Endothelial cell of umbilical vein (primary cell): ENCODE results near the gene TESK2. TPM values are rescaled to one million over a fixed set of nuclear protein-coding genes. Genes with fewer than 3 reads are reported as not detected.

Experiments
- BruUV-seq: library from RNA; stranded (reverse); fragments of 400-500 nt; replicated peaks from 2 replicates; lab custom pipeline; 2021; lab: Mats Ljungman, UMichigan
- CTCF ChIA-PET: fragments of 300-600, 350-600 bp; sonication (Branson Sonifier 250); formaldehyde crosslinking; loops from one replicate; lab custom pipeline; 2021; ENCODE audit warnings: antibody characterized with exemption, inconsistent platforms; lab: Charles Lee
- POLR2A ChIA-PET: fragments of 300-600, 350-600 bp; sonication (Branson Sonifier 250); formaldehyde crosslinking; loops from one replicate; lab custom pipeline; 2021; ENCODE audit warnings: antibody characterized with exemption, inconsistent platforms; lab: Charles Lee
- DNase-seq: peaks from one replicate; pipeline ENCODE4 v3.0.0-alpha.2; 2011; ENCODE audit warnings: low read depth, low spot score
- FAIRE-seq: peaks from 2 replicates; lab custom pipeline; 2011; peaks lifted over from hg19 to GRCh38; lab: Jason Lieb, UNC
- H2AFZ ChIP-seq: 2 replicates; pipeline ENCODE4 v1.6.0; 2012; ENCODE audit warnings: low read depth, low read length, control low read depth, inconsistent platforms
- H3K27ac ChIP-seq: 2 replicates; pipeline ENCODE4 v1.5.1; 2011; ENCODE audit warnings: low read depth, mild to moderate bottlenecking, control low read depth, low read length, moderate library complexity; ENCODE audit not compliant: insufficient read depth
- H3K27me3 ChIP-seq, 2 experiments: 2 replicates each; pipeline versions ENCODE4 v1.6.0 to v1.6.1; 2011; ENCODE audit warnings: low read length in 2 of 2, mixed read lengths in 1 of 2; ENCODE audit not compliant: control insufficient read depth in 2 of 2, insufficient read depth in 2 of 2
- H3K36me3 ChIP-seq, 2 experiments: 2 replicates in 1 of 2; 3 replicates in 1 of 2; pipeline ENCODE4 v1.5.1; 2011; ENCODE audit warnings: low read length in 2 of 2, mild to moderate bottlenecking in 1 of 2, moderate library complexity in 1 of 2; ENCODE audit not compliant: control insufficient read depth in 2 of 2, insufficient read depth in 2 of 2; ENCODE audit errors: extremely low read depth in 1 of 2
- H3K4me1 ChIP-seq: 3 replicates; pipeline ENCODE4 v1.5.1; 2011; ENCODE audit warnings: mild to moderate bottlenecking, low read length; ENCODE audit not compliant: control insufficient read depth, insufficient read depth; ENCODE audit errors: extremely low read depth
- H3K4me2 ChIP-seq: 2 replicates; pipeline ENCODE4 v1.6.1; 2011; ENCODE audit warnings: low read length, control low read depth, mixed read lengths; ENCODE audit not compliant: insufficient read depth
- H3K4me3 ChIP-seq, 3 experiments: fragments of 200-600 bp in 1 of 3; sonication (generic), shearing (Covaris generic) in 1 of 3; replicated peaks in 1 of 3; 2 replicates each; pipeline ENCODE4 v1.5.1; 2011 to 2016; ENCODE audit warnings: control low read depth in 3 of 3, low read length in 3 of 3, mild to moderate bottlenecking in 2 of 3, inconsistent platforms in 1 of 3, low read depth in 1 of 3, moderate library complexity in 1 of 3; ENCODE audit not compliant: insufficient read depth in 1 of 3
- H3K79me2 ChIP-seq: 2 replicates; pipeline ENCODE4 v1.6.0; 2012; ENCODE audit warnings: low read length, inconsistent platforms; ENCODE audit not compliant: control insufficient read depth, insufficient read depth
- H3K9ac ChIP-seq: replicated peaks from 2 replicates; pipeline ENCODE3; 2011; ENCODE audit warnings: low read length, control low read depth; ENCODE audit not compliant: insufficient read depth; ENCODE audit errors: extremely low read depth
- H3K9me1 ChIP-seq: replicated peaks from 3 replicates; pipeline ENCODE4 v1.6.0; 2011; ENCODE audit warnings: mild to moderate bottlenecking, low read length; ENCODE audit not compliant: control insufficient read depth, insufficient read depth; ENCODE audit errors: extremely low read depth
- H3K9me3 ChIP-seq: replicated peaks from 2 replicates; pipeline ENCODE4 v1.5.1; 2012; ENCODE audit warnings: low read length, inconsistent platforms; ENCODE audit not compliant: control insufficient read depth, insufficient read depth
- H4K20me1 ChIP-seq: replicated peaks from 2 replicates; pipeline ENCODE3; 2011; ENCODE audit warnings: mild to moderate bottlenecking, low read length; ENCODE audit not compliant: control insufficient read depth, insufficient read depth; ENCODE audit errors: extremely low read depth
- EZH2 ChIP-seq: IDR thresholded peaks from 2 replicates; pipeline ENCODE4 v1.6.1; 2012; ENCODE audit warnings: borderline replicate concordance, low read depth, mild to moderate bottlenecking, moderate library complexity, low read length, inconsistent platforms; ENCODE audit not compliant: severe bottlenecking
- FOS ChIP-seq: IDR thresholded peaks from 2 replicates; pipeline ENCODE4 v1.6.1; 2011; ENCODE audit warnings: mild to moderate bottlenecking, low read length, moderate library complexity, borderline replicate concordance; ENCODE audit not compliant: insufficient read depth
- GATA2 ChIP-seq: IDR thresholded peaks from 2 replicates; pipeline ENCODE4 v1.7.0; 2011; ENCODE audit warnings: low read depth, mild to moderate bottlenecking, moderate library complexity, mixed read lengths, low read length; ENCODE audit not compliant: insufficient read length, insufficient read depth
- JUN ChIP-seq: IDR thresholded peaks from 2 replicates; pipeline ENCODE4 v1.6.1; 2011; ENCODE audit warnings: borderline replicate concordance, low read depth; ENCODE audit not compliant: insufficient read length, insufficient read depth
- MYC ChIP-seq: IDR thresholded peaks from one replicate; pipeline ENCODE4 v1.6.1; 2011; ENCODE audit warnings: mild to moderate bottlenecking, low read depth, low read length
- POLR2A ChIP-seq: IDR thresholded peaks from 2 replicates; pipeline ENCODE4 v1.6.1; 2012; ENCODE audit warnings: low read depth, mild to moderate bottlenecking, control low read depth, low read length
- POLR2AphosphoS5 ChIP-seq: IDR thresholded peaks from 2 replicates; pipeline ENCODE4 v1.6.1; 2012; ENCODE audit warnings: low read depth, mild to moderate bottlenecking, control low read depth, low read length, moderate library complexity; ENCODE audit not compliant: insufficient read depth
- dilution Hi-C: fragments of 300-500 bp; cut with MboI; formaldehyde crosslinking; loops from one replicate; pipeline ENCODE4 v1.15.0; 2019; ENCODE audit warnings: low sequenced_read_pairs; ENCODE audit not compliant: extremely low pct_ligation_motif_present
- intact Hi-C: fragments of 100-400 bp; cut with micrococcal nuclease; formaldehyde crosslinking; loops from one replicate; pipeline ENCODE4 v1.10.0; 2022
- polyA plus RNA-seq, 4 experiments: library from polyadenylated mRNA; depleted of rRNA in 3 of 4; stranded (reverse) in 3 of 4; unstranded in 1 of 4; fragments of >200 nt; gene quantifications; 2 replicates each; pipeline versions ENCODE4 v1.2.1 to v1.2.3, GENCODE V29; 2011 to 2012; ENCODE audit warnings: missing spikeins in 1 of 4
- total RNA-seq: library from RNA; stranded (reverse); gene quantifications from 2 replicates; pipeline ENCODE4 v1.2.3, GENCODE V29; 2021
- TF ChIP-seq, protein P1 (sequence below), 2 donors: IDR thresholded peaks; 1 replicate in 1 of 2; 2 replicates in 1 of 2; pipeline ENCODE4 v1.5.1; 2011; ENCODE audit warnings: low read length in 2 of 2, mild to moderate bottlenecking in 2 of 2, moderate library complexity in 2 of 2, control low read depth in 1 of 2, inconsistent platforms in 1 of 2, low read depth in 1 of 2; ENCODE audit not compliant: insufficient read depth in 1 of 2; ENCODE audit errors: extremely low read depth in 1 of 2
- TF ChIP-seq, protein P2 (sequence below): IDR thresholded peaks from 2 replicates; pipeline ENCODE4 v1.6.1; 2011; ENCODE audit not compliant: insufficient read depth, insufficient read length

The TESK2 gene
- total and polyA plus RNA-seq, 2 donors (not counting 3 experiments of a cell fraction or from before 2014, with no cell fraction given) = 2.1 to 2.6 TPM

DNA sequence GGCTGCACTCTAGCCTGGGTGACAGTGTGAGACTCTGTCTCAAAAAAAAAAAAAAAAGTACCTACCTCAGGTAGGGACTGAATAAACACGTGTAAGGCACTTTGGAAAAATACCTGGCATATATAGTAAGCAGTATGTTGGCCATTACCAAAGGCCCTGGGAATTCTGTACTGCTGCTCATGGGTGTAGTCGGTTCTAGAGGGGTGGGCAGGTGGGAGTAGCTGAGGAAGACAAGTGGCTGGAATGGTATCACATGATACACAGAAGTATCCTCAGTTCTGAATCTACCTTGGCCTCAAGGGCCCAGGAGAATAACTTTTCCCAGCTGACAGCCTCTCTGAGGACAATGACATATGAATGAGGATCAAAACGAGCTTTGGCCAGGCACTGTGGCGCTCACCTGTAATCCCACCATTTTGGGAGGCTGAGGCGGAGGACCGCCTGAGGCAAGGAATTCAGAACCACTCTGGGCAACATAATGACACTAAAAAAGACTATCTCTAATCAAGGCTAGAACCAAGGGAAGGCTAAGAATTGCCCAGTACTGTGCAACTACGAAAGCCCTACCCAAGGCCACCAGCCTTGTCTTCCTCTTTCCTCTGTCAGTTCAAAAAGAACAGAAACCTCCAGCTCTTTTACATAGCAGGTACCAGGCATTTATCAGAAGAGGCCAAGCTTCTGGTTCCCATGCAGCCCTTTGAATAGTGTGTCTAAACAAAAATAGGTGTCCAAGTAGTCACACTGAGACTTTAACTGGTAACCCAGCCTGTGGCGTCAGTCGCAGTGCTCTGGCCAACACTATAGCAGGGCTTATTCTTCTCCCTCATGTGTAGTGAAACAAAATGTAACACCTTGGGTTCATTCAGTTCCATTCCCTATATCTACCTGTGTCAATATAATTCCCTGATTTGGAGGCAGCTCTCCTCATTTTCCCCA lies 19.3 kb upstream of the TESK2 start:
- no peak overlapping the region for H3K4me2 ChIP-seq
- no peak overlapping the region for H3K27ac ChIP-seq
- FAIRE-seq (no peak), DNase-seq (no peak)
- H4K20me1 ChIP-seq = no peaks in the 10 kb centered on the region
- H3K9me3 ChIP-seq = no peaks in the 10 kb centered on the region
- TF ChIP-seq, protein P1, sequence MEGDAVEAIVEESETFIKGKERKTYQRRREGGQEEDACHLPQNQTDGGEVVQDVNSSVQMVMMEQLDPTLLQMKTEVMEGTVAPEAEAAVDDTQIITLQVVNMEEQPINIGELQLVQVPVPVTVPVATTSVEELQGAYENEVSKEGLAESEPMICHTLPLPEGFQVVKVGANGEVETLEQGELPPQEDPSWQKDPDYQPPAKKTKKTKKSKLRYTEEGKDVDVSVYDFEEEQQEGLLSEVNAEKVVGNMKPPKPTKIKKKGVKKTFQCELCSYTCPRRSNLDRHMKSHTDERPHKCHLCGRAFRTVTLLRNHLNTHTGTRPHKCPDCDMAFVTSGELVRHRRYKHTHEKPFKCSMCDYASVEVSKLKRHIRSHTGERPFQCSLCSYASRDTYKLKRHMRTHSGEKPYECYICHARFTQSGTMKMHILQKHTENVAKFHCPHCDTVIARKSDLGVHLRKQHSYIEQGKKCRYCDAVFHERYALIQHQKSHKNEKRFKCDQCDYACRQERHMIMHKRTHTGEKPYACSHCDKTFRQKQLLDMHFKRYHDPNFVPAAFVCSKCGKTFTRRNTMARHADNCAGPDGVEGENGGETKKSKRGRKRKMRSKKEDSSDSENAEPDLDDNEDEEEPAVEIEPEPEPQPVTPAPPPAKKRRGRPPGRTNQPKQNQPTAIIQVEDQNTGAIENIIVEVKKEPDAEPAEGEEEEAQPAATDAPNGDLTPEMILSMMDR (IDR thresholded peaks at IDR 0.05; ENCODE audit: extremely low read depth in 1 of 2, insufficient read depth in 1 of 2, low read depth in 1 of 2, low read length in 2 of 2) = no peak
- TF ChIP-seq GATA2 (no peak), JUN (no peak), POLR2AphosphoS5 (no peak), FOS (no peak), MYC (no peak), EZH2 (no peak), POLR2A (no peak)
- TF ChIP-seq, protein P2, sequence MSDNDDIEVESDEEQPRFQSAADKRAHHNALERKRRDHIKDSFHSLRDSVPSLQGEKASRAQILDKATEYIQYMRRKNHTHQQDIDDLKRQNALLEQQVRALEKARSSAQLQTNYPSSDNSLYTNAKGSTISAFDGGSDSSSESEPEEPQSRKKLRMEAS = no peak
- H3K4me1 ChIP-seq = no peaks in the 10 kb centered on the region
- ChIA-PET CTCF (interaction anchor here (1.0 to 6.0 kb wide), 5 partner anchors 8 to 57 kb away, joined by 3 to 148 read pairs (median 5); partner anchors contain the start of genes AKR1A1, CCDC163 and MMACHC), POLR2A (interaction anchor here (3.8 kb wide), 1 partner anchor 11 kb away, joined by 32 read pairs; the partner anchor contains the start of gene PRDX1)
- H3K4me3 ChIP-seq = no peak overlapping the region
- dilution Hi-C loops = no loop called here
- peaks cover 3% of the 10 kb centered on the region for H3K79me2 ChIP-seq
- no peak overlapping the region for H2AFZ ChIP-seq
- H3K27me3 ChIP-seq = no peaks in the 10 kb centered on the region
- H3K9me1 ChIP-seq = no peaks in the 10 kb centered on the region
- H3K9ac ChIP-seq = no peak overlapping the region
- H3K36me3 ChIP-seq = peaks cover 39 to 41% of the 10 kb centered on the region in 2 experiments
- intact Hi-C loops = no loop called here
- BruUV-seq = no TSS peak
